ENCODE results near the gene IL17RA.

DNA sequence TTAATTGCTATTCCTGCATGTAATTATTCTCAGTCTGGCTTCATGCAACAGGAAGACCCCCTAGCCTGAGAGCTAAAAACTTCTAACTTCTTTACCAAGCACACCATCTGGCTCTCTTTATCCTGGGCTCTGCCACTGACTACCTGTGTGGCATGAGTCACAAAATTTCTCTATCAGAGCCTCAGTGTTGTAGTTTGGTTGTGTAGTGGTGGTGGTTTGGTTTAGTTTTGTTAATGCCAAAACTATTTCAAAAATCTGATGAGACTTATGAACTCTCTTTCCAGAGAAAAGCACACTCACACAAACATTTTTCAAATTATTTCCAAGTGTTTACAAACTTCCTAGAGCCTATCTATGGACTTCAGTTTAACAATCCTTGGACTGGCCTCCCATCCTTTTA is 7.5 kb upstream of the IL17RA start:
- TF ChIP-seq SUZ12 (IDR thresholded peaks at IDR 0.05; ENCODE audit: extremely low read depth, insufficient read depth, insufficient read length): no peak
- TF ChIP-seq ZNF274 (IDR thresholded peaks at IDR 0.05; ENCODE audit: low read depth, low read length): no peak
- TF ChIP-seq YY1 (IDR thresholded peaks at IDR 0.05; ENCODE audit: insufficient read depth, insufficient read length): no peak
